Cardiac muscle cell (in vitro differentiated cells and primary cell): ENCODE results near the gene PSMB7. TPM values are rescaled to one million over a fixed set of nuclear protein-coding genes. Genes with fewer than 3 reads are reported as not detected.

Experiments used
- DNase-seq, 2 donors: peaks; one replicate each; pipeline versions ENCODE4 v3.0.0 to v3.0.0-alpha.2; 2010 to 2017; ENCODE audit warnings: low read depth in 1 of 2, low spot score in 1 of 2
- H3K27ac ChIP-seq: fragments of 200-600 bp; sonication (generic); 2 replicates; pipeline ENCODE4 v1.5.1; 2016
- H3K27me3 ChIP-seq: fragments of 200-600 bp; sonication (generic); 2 replicates; pipeline ENCODE4 v1.6.0; 2016; ENCODE audit warnings: control low read depth
- H3K36me3 ChIP-seq: fragments of 200-600 bp; sonication (generic); 2 replicates; pipeline ENCODE4 v1.5.1; 2016; ENCODE audit warnings: control low read depth
- H3K4me1 ChIP-seq: fragments of 200-600 bp; sonication (generic); 2 replicates; pipeline ENCODE4 v1.8.1; 2017; ENCODE audit warnings: low read depth, mild to moderate bottlenecking, mixed run types
- H3K4me3 ChIP-seq: fragments of 200-600 bp; sonication (generic); 2 replicates; pipeline ENCODE4 v1.5.1; 2016; ENCODE audit warnings: mild to moderate bottlenecking
- H3K9me3 ChIP-seq: fragments of 200-600 bp; sonication (generic); 2 replicates; pipeline ENCODE4 v1.5.1; 2017; ENCODE audit warnings: low read depth, mild to moderate bottlenecking, control low read depth
- polyA plus RNA-seq: library from polyadenylated mRNA; unstranded; fragments of >200 nt; fragmentation: Nextera tagmentation; extraction: Ambion mirVana; gene quantifications from 2 replicates; pipeline ENCODE4 v1.2.1, GENCODE V29; 2016
- total RNA-seq: library from RNA; depleted of rRNA; stranded (reverse); fragments of >200 nt; gene quantifications from 2 replicates; pipeline ENCODE4 v1.2.3, GENCODE V29; 2016
- TF ChIP-seq, protein P1 (sequence below): IDR thresholded peaks from 2 replicates; pipeline ENCODE4 v1.5.1; 2012; ENCODE audit warnings: low read depth, mild to moderate bottlenecking, low read length

The PSMB7 gene
- total and polyA plus RNA-seq, 2 experiments from 2014 or later: 160 to 282 TPM

DNA sequence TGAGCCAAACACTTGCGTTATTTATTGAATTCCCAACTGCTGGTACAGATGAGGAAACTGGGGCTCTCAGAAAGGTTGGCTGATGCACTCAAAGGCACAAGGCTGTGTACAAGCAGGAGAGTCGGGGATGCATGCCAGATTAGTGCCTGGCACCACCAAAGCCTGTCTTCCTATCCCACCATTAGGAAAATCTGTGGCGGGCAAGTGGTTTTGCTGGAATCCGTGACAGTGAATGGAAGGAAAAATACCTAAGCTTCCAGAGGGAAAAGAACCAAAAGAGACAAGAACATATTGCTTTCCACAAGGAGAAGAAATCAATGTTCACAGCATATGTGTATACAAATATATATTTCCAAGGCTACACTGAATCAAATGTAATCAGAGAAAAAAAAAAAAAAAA lies 51.1 kb downstream of the PSMB7 start:
- H3K4me1 ChIP-seq: peaks cover 30% of the 10 kb centered on the region
- no peaks in the 10 kb centered on the region for H3K9me3 ChIP-seq
- DNase-seq: no peak
- no peak overlapping the region for H3K4me3 ChIP-seq
- TF ChIP-seq, protein P1, sequence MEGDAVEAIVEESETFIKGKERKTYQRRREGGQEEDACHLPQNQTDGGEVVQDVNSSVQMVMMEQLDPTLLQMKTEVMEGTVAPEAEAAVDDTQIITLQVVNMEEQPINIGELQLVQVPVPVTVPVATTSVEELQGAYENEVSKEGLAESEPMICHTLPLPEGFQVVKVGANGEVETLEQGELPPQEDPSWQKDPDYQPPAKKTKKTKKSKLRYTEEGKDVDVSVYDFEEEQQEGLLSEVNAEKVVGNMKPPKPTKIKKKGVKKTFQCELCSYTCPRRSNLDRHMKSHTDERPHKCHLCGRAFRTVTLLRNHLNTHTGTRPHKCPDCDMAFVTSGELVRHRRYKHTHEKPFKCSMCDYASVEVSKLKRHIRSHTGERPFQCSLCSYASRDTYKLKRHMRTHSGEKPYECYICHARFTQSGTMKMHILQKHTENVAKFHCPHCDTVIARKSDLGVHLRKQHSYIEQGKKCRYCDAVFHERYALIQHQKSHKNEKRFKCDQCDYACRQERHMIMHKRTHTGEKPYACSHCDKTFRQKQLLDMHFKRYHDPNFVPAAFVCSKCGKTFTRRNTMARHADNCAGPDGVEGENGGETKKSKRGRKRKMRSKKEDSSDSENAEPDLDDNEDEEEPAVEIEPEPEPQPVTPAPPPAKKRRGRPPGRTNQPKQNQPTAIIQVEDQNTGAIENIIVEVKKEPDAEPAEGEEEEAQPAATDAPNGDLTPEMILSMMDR: no peak
- H3K27ac ChIP-seq: no peak overlapping the region
- H3K27me3 ChIP-seq: no peaks in the 10 kb centered on the region
- no peaks in the 10 kb centered on the region for H3K36me3 ChIP-seq

GRCh38 chr9:124363326-124364096 lies 51.7 kb downstream of the PSMB7 start:
- Histone ChIP-seq H3K36me3 (no peaks in the 10 kb centered on the region), H3K4me3 (no peak overlapping the region), H3K27ac (no peak overlapping the region), H3K4me1 (peaks cover 24% of the 10 kb centered on the region), H3K27me3 (no peaks in the 10 kb centered on the region), H3K9me3 (no peaks in the 10 kb centered on the region)
- no peak for DNase-seq
- TF ChIP-seq, protein P1: no peak

- H3K4me3 ChIP-seq: no peak overlapping the region
- TF ChIP-seq, protein P1: no peak
- H3K27me3 ChIP-seq: no peaks in the 10 kb centered on the region
- H3K9me3 ChIP-seq: no peaks in the 10 kb centered on the region
- H3K36me3 ChIP-seq: no peaks in the 10 kb centered on the region
- peaks cover 6% of the 10 kb centered on the region for H3K4me1 ChIP-seq
- DNase-seq: no peak
- no peak overlapping the region for H3K27ac ChIP-seq
Measured at GRCh38 chr9:124361128-124361527, 54.1 kb downstream of the PSMB7 start.

GRCh38 chr9:124359855-124360678 lies 55.2 kb downstream of the PSMB7 start:
- Histone ChIP-seq H3K9me3 (no peaks in the 10 kb centered on the region), H3K27me3 (no peaks in the 10 kb centered on the region), H3K4me3 (no peak overlapping the region), H3K27ac (no peak overlapping the region), H3K4me1 (peaks cover 6% of the 10 kb centered on the region), H3K36me3 (no peaks in the 10 kb centered on the region)
- TF ChIP-seq, protein P1: no peak
- DNase-seq: no peak

DNA sequence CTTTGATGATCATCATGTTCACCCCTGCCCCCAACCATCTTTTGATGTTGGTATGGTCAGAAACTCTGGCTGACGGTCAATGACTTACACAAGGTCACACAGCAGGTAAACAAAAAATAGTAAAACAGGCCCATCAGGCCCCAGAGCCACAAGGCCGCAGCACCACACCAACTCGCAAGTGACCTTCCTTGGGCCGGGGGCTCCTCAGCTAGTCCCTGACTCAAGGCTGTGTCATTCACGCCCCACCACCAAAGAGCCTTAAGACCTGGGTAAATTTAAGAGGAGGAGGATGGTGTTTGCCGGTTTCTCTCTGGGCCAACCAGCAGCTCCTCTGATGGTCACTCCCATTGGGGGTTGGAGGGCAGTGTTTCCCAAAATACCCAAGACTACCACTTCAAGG lies 55.8 kb downstream of the PSMB7 start:
- no peaks in the 10 kb centered on the region for H3K27me3 ChIP-seq
- TF ChIP-seq, protein P1: no peak
- H3K4me3 ChIP-seq: no peak overlapping the region
- no peaks in the 10 kb centered on the region for H3K9me3 ChIP-seq
- DNase-seq: no peak
- no peaks in the 10 kb centered on the region for H3K36me3 ChIP-seq
- peaks cover 6% of the 10 kb centered on the region for H3K4me1 ChIP-seq
- no peak overlapping the region for H3K27ac ChIP-seq
